ENCODE measurements around the gene SLC7A14.

The SLC7A14 gene

DNA sequence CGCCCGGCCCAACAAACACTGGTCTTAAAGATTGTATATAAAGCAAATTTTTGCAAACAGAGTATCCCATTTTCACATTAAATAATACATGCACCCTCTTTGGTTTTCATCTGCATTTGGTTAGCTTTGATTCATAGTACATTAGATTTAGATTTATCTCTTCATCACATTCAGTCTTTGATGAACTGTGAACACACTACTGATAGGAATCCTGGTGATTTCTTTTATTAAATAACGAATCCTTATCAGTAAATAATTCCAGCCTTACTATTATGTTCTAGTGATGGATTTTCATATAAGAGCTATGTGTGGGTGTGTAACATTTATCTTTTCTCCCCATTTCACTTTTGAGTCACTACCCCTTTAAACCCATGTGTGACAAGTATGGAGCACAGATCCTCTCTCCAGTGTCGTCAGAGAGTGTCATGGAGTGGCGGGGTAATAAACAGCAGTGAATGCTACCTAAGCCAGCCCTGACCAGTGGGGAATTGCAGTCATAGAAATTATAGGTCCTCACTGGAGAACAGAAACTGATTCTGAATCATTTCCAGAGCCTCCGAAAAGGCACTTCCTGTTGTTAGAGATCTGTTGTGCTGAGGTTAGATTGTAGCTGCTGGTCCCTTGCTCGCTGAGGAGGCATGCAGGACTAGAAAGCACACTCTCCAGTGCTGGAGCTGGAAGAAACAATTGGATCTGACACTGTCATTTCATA is 22.0 kb downstream of the SLC7A14 start:
- DNase-seq (ENCODE audit: low read depth), result peak; percentile 72
- H3K4me3 ChIP-seq (ENCODE audit: low read depth, low read length), result no peak overlapping the region
- TF ChIP-seq, protein P1, sequence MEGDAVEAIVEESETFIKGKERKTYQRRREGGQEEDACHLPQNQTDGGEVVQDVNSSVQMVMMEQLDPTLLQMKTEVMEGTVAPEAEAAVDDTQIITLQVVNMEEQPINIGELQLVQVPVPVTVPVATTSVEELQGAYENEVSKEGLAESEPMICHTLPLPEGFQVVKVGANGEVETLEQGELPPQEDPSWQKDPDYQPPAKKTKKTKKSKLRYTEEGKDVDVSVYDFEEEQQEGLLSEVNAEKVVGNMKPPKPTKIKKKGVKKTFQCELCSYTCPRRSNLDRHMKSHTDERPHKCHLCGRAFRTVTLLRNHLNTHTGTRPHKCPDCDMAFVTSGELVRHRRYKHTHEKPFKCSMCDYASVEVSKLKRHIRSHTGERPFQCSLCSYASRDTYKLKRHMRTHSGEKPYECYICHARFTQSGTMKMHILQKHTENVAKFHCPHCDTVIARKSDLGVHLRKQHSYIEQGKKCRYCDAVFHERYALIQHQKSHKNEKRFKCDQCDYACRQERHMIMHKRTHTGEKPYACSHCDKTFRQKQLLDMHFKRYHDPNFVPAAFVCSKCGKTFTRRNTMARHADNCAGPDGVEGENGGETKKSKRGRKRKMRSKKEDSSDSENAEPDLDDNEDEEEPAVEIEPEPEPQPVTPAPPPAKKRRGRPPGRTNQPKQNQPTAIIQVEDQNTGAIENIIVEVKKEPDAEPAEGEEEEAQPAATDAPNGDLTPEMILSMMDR (IDR thresholded peaks at IDR 0.05; ENCODE audit: insufficient read depth, low read depth, low read length, missing control alignments), result no peak

- no peak overlapping the region for H3K4me3 ChIP-seq (ENCODE audit: low read depth, low read length)
- no peak for DNase-seq (ENCODE audit: low read depth)
- TF ChIP-seq, protein P1 (IDR thresholded peaks at IDR 0.05; ENCODE audit: insufficient read depth, low read depth, low read length, missing control alignments), result no peak
Observed at GRCh38 chr3:170562080-170562479, 23.8 kb downstream of the SLC7A14 start.

- no peak for DNase-seq (ENCODE audit: low read depth)
Observed at GRCh38 chr3:170560717-170561382, 25.0 kb downstream of the SLC7A14 start.

GRCh38 chr3:170560296-170560695 is 25.6 kb downstream of the SLC7A14 start:
- no peak overlapping the region for H3K4me3 ChIP-seq (ENCODE audit: low read depth, low read length)
- no peak for DNase-seq (ENCODE audit: low read depth)
- TF ChIP-seq, protein P1 (IDR thresholded peaks at IDR 0.05; ENCODE audit: insufficient read depth, low read depth, low read length, missing control alignments), result no peak

More at GRCh38 chr3:170560717-170561382, 25.0 kb downstream of the SLC7A14 start:
- TF ChIP-seq, protein P1 (IDR thresholded peaks at IDR 0.05; ENCODE audit: insufficient read depth, low read depth, low read length, missing control alignments), result no peak
- no peak overlapping the region for H3K4me3 ChIP-seq (ENCODE audit: low read depth, low read length)

DNA sequence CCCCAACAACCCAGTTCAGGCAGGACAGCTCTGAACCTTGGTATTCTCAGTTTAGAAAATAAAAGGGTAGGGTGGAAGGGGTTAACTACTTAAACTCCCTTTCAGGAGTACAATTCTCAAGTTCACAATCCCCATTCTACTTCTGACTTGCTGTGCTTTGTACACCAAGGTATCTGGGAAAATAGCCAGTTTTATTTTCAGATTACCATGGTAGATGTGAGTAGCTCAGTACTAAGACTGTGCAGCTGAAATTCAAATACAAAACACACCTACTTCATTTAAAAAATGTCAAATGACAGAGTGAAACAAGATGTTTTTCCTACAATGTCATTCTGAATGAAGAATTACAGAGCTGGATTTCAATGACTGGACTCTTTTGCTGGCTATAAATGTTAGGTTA is 27.4 kb downstream of the SLC7A14 start:
- H3K4me3 ChIP-seq (ENCODE audit: low read depth, low read length), result no peak overlapping the region
- TF ChIP-seq, protein P1 (IDR thresholded peaks at IDR 0.05; ENCODE audit: insufficient read depth, low read depth, low read length, missing control alignments), result no peak
- no peak for DNase-seq (ENCODE audit: low read depth)

DNA sequence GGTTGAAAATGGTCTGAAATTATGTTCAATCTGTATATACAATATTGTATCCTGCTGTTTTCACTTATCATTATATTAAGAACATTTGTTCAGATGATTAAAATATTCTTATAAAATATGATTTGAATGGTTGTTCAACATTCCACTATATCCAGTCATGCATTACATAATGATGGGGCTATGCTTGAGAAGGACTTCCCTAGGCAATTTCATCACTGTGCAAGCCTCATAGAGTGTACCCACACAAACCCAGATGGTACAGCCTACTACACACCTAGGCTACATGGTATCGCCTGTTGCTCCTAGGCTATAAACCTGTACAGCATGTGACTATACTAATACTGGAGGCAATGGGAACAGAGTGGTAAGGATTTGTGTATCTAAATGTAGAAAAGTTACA is 30.5 kb downstream of the SLC7A14 start:
- no peak for DNase-seq (ENCODE audit: low read depth)
- no peak overlapping the region for H3K4me3 ChIP-seq (ENCODE audit: low read depth, low read length)
- TF ChIP-seq, protein P1 (IDR thresholded peaks at IDR 0.05; ENCODE audit: insufficient read depth, low read depth, low read length, missing control alignments), result no peak

Measured in GM12865 (cell line).